OCI-LY1 (cell line): ENCODE results near the gene TFPI.

Experiments used
- CTCF ChIP-seq: fragments of 200-600 bp; sonication (generic), shearing (Covaris generic); IDR thresholded peaks from 2 replicates; pipeline ENCODE4 v1.5.1; 2017; ENCODE audit warnings: mild to moderate bottlenecking, antibody characterized with exemption, low read length, moderate library complexity, mixed read lengths
- EZH2 ChIP-seq: fragments of 200-600 bp; sonication (generic), shearing (Covaris generic); IDR thresholded peaks from 2 replicates; pipeline ENCODE4 v1.8.0; 2017; ENCODE audit warnings: borderline replicate concordance, mixed run types, mild to moderate bottlenecking, antibody characterized with exemption, low read length, moderate library complexity, mixed read lengths

GRCh38 chr2:187505065-187505672, 49.1 kb downstream of the TFPI start:
- TF ChIP-seq EZH2 (no peak), CTCF (no peak)
